PC-9 (cell line): ENCODE results near the gene SLITRK2. TPM values are rescaled to one million over a fixed set of nuclear protein-coding genes. Genes with fewer than 3 reads are reported as not detected.

Source experiments
- BruUV-seq: library from RNA; stranded (reverse); fragments of 400-500 nt; replicated peaks from 2 replicates; lab custom pipeline; 2021; lab: Mats Ljungman, UMichigan
- CTCF ChIA-PET: fragments of 300-600 bp; sonication (Branson Sonifier 250); formaldehyde crosslinking; loops from one replicate; lab custom pipeline; 2022; ENCODE audit warnings: antibody characterized with exemption; lab: Charles Lee
- POLR2A ChIA-PET: fragments of 300-600 bp; sonication (Branson Sonifier 250); formaldehyde crosslinking; loops from one replicate; lab custom pipeline; 2022; ENCODE audit warnings: antibody characterized with exemption; ENCODE audit not compliant: unreplicated experiment; lab: Charles Lee
- DNase-seq, 2 experiments: peaks; one replicate each; pipeline versions ENCODE4 v3.0.0 to v3.0.0-alpha.2; 2015 to 2022; ENCODE audit warnings: mixed read lengths in 1 of 2
- H2AFZ ChIP-seq: fragments of 200-600 bp; sonication (generic); 2 replicates; pipeline ENCODE4 v1.8.1; 2017; ENCODE audit warnings: antibody characterized with exemption
- H3F3A ChIP-seq: fragments of 200-600 bp; sonication (generic); 2 replicates; pipeline ENCODE4 v1.8.1; 2017; ENCODE audit warnings: antibody characterized with exemption, mild to moderate bottlenecking, low read depth; ENCODE audit not compliant: insufficient read depth
- H3K27ac ChIP-seq: fragments of 200-600 bp; sonication (generic); 2 replicates; pipeline ENCODE4 v1.6.1; 2016; ENCODE audit warnings: mixed run types
- H3K27me3 ChIP-seq: fragments of 200-600 bp; sonication (generic); 2 replicates; pipeline ENCODE4 v1.6.1; 2016; ENCODE audit warnings: low read depth, mixed run types; ENCODE audit not compliant: insufficient read depth
- H3K36me3 ChIP-seq: fragments of 200-600 bp; sonication (generic); 2 replicates; pipeline ENCODE4 v1.6.1; 2016; ENCODE audit warnings: low read depth, mixed run types
- H3K4me1 ChIP-seq: fragments of 200-600 bp; sonication (generic); replicated peaks from 2 replicates; pipeline ENCODE4 v1.6.1; 2016; ENCODE audit warnings: mixed run types; ENCODE audit not compliant: insufficient read depth
- H3K4me2 ChIP-seq: fragments of 200-600 bp; sonication (generic); 2 replicates; pipeline ENCODE4 v1.6.1; 2017; ENCODE audit warnings: mixed run types
- H3K4me3 ChIP-seq: fragments of 200-600 bp; sonication (generic); 2 replicates; pipeline ENCODE4 v1.6.1; 2016; ENCODE audit warnings: mixed run types
- H3K79me2 ChIP-seq: fragments of 200-600 bp; sonication (generic); 2 replicates; pipeline ENCODE4 v1.6.1; 2017; ENCODE audit warnings: low read depth, mixed run types
- H3K9me2 ChIP-seq: fragments of 200-600 bp; sonication (generic); 2 replicates; pipeline ENCODE4 v1.8.1; 2017; ENCODE audit warnings: mild to moderate bottlenecking; ENCODE audit not compliant: insufficient read depth
- H3K9me3 ChIP-seq: fragments of 200-600 bp; sonication (generic); 2 replicates; pipeline ENCODE4 v1.8.1; 2016; ENCODE audit warnings: low read depth; ENCODE audit not compliant: insufficient read depth
- H4K20me1 ChIP-seq: fragments of 200-600 bp; sonication (generic); 2 replicates; pipeline ENCODE4 v1.8.1; 2017; ENCODE audit not compliant: insufficient read depth
- CTCF ChIP-seq: fragments of 200-600 bp; sonication (generic); conservative IDR thresholded peaks from 2 replicates; pipeline ENCODE4 v1.6.1; 2017; ENCODE audit warnings: mixed run types, antibody characterized with exemption, mild to moderate bottlenecking, moderate library complexity
- EZH2 ChIP-seq: fragments of 200-600 bp; sonication (generic); IDR thresholded peaks from 2 replicates; pipeline ENCODE4 v1.8.0; 2017; ENCODE audit warnings: antibody characterized with exemption, low read depth
- intact Hi-C: fragments of 100-400 bp; cut with micrococcal nuclease; formaldehyde crosslinking; loops from one replicate; pipeline ENCODE4 v1.10.0; 2022; ENCODE audit not compliant: unreplicated experiment
- total RNA-seq: library from RNA; stranded (reverse); gene quantifications from 2 replicates; pipeline ENCODE4 v1.2.3, GENCODE V29; 2021

Gene SLITRK2
- total RNA-seq, 1 experiment from 2014 or later, result not detected

- TF ChIP-seq CTCF (no peak), EZH2 (no peak)
- H2AFZ ChIP-seq, result no peak overlapping the region
- peaks cover 70% of the 10 kb centered on the region for H3K27me3 ChIP-seq
- no peaks in the 10 kb centered on the region for H4K20me1 ChIP-seq
- ChIA-PET CTCF (no interaction called here), POLR2A (no interaction called here)
- H3K79me2 ChIP-seq, result no peaks in the 10 kb centered on the region
- no peaks in the 10 kb centered on the region for H3K9me3 ChIP-seq
- H3K36me3 ChIP-seq, result no peaks in the 10 kb centered on the region
- DNase-seq, result no peak
- H3K4me3 ChIP-seq, result no peak overlapping the region
- no TSS peak for BruUV-seq
- H3K4me1 ChIP-seq, result no peaks in the 10 kb centered on the region
- H3K27ac ChIP-seq, result no peak overlapping the region
- no peak overlapping the region for H3K4me2 ChIP-seq
- H3K9me2 ChIP-seq, result no peaks in the 10 kb centered on the region
- intact Hi-C loops, result no loop called here
- H3F3A ChIP-seq, result no peaks in the 10 kb centered on the region
Measured at GRCh38 chrX:145818186-145819113, 821 bp downstream of the SLITRK2 start.

GRCh38 chrX:145820825-145821224 lies 3.2 kb downstream of the SLITRK2 start:
- H3K27ac ChIP-seq, result no peak overlapping the region
- BruUV-seq, result no TSS peak
- intact Hi-C loops, result no loop called here
- H3K4me3 ChIP-seq, result no peak overlapping the region
- H3K9me3 ChIP-seq, result no peaks in the 10 kb centered on the region
- TF ChIP-seq CTCF (no peak), EZH2 (no peak)
- no peak overlapping the region for H3K4me2 ChIP-seq
- H2AFZ ChIP-seq, result no peak overlapping the region
- H3K9me2 ChIP-seq, result no peaks in the 10 kb centered on the region
- ChIA-PET CTCF (no interaction called here), POLR2A (no interaction called here)
- DNase-seq, result no peak
- no peaks in the 10 kb centered on the region for H3K4me1 ChIP-seq
- H3K27me3 ChIP-seq, result peaks cover 86% of the 10 kb centered on the region
- H3K79me2 ChIP-seq, result no peaks in the 10 kb centered on the region
- no peaks in the 10 kb centered on the region for H3F3A ChIP-seq
- H3K36me3 ChIP-seq, result no peaks in the 10 kb centered on the region
- H4K20me1 ChIP-seq, result no peaks in the 10 kb centered on the region

GRCh38 chrX:145821291-145821897 lies 3.8 kb downstream of the SLITRK2 start:
- DNase-seq, result no peak
- H2AFZ ChIP-seq, result no peak overlapping the region
- H3K4me3 ChIP-seq, result no peak overlapping the region

More at GRCh38 chrX:145821291-145821897, 3.8 kb downstream of the SLITRK2 start:
- H3K9me3 ChIP-seq, result no peaks in the 10 kb centered on the region
- no peak for TF ChIP-seq CTCF
- TF ChIP-seq EZH2, result no peak
- H3K9me2 ChIP-seq, result no peaks in the 10 kb centered on the region
- H3K27me3 ChIP-seq, result peaks cover 80% of the 10 kb centered on the region
- no peaks in the 10 kb centered on the region for H4K20me1 ChIP-seq
- H3K27ac ChIP-seq, result no peak overlapping the region
- H3K36me3 ChIP-seq, result no peaks in the 10 kb centered on the region
- ChIA-PET POLR2A (no interaction called here), CTCF (no interaction called here)
- no peak overlapping the region for H3K4me2 ChIP-seq
- H3F3A ChIP-seq, result no peaks in the 10 kb centered on the region
- H3K4me1 ChIP-seq, result no peaks in the 10 kb centered on the region
- intact Hi-C loops, result no loop called here
- BruUV-seq, result no TSS peak
- no peaks in the 10 kb centered on the region for H3K79me2 ChIP-seq
